ENCODE measurements around the gene TVP23C.

TVP23C gene

DNA sequence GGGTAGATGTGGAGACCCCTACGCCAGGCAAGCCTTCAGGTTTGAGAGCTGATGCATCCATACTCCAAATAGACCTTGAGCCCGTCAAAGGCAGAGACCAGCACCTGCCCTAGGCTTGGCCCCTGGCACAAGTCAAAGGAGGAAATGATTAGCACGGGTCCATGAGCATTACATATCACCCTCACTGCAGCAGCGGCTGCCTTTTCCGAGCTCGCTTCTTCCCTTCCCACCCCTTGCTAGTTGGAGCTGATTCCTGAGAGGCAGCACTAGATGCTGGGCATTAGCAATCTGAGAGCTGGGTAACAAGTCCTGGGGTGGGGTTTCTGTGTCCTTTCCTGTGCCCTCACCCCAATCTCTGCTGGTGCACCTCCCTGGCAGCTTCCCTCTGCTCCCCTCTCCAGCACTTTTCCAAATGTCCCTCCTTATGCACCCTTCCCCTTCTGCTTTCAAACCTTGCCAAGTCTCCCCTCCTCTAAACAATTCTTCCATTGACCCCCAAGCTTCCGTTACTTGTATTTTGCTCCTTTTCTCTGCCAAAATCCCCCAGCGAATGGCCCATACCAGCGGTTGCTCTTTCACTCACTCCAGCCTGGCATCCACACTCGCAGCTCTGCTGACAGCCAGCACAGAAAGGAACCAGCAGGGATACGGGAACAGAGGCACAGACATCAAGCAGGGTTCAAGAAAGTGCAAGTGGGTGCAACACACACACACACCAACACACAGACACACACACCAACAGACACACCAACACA lies 98.9 kb downstream of the TVP23C start:
- peak in 1 of 14 donors; percentile 43 for DNase-seq

- DNase-seq, result peak in 6 of 14 donors; percentile 6 to 37 (median 23)
These were observed 100.1 kb downstream of the TVP23C start for GRCh38 chr17:15462976-15463772.

- peak in 8 of 14 donors; percentile 53 to 80 (median 70) for DNase-seq
These were observed 105.6 kb downstream of the TVP23C start for GRCh38 chr17:15457723-15458094.

DNA sequence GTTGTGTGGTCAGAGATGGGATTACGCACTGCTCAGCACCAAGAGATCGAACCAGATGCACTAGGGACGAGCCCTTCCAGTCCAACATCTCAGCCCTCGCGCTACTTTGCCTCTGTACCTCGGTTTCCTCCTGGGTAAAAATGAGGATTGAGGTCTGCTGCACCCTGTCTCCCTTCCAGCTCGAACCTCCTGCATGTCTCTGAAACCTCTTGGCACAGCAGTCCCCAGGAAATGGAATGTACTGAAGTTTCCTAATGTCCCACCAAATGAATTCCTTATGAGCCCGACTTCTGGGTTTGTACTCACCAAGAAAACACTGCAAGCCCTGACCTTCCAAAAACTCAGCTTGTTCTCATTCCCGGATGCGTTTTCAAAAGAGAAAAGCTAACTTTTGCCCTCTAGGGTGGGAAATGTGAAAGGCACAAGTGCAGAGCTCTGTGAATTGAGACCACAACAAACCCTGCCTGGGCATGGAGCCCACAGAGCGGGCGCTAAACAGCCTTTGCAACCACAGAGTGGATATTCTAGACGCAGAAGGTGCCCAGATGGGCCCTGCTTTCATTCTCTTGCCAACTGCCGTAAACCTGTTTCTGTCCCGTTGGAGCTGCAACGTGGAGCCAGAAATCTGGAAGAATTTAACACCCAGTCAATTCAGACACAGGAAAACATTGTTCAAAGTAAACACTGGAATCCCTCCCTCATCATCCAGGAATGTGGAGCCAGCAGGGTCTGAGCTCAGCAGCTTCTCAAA lies 106.1 kb downstream of the TVP23C start:
- peak in 12 of 14 donors; percentile 51 to 88 (median 76) for DNase-seq

GRCh38 chr17:15456496-15456895 lies 106.8 kb downstream of the TVP23C start:
- no peak for DNase-seq

GRCh38 chr17:15454346-15454745 lies 108.9 kb downstream of the TVP23C start:
- DNase-seq, result no peak

DNA sequence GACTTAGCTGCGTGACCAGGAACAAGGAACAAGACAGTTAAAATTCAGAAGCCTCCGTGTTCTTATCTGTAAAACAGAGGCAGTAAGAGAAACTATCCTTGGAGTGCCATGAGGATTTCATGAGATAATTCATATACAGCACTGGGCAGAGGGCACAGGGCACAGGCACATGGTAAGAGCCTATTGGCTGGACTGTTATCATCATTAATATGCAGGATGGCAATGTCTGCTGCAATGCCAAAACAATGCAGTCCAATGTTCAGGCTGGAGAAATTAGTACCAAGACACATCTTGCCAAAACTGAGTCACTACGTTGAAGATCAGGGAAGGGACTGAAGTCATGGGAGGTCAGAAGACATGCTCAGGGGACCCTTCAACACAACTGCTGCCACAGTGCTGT lies 109.5 kb downstream of the TVP23C start:
- DNase-seq, result peak in 9 of 14 donors; percentile 2 to 54 (median 30)

GRCh38 chr17:15453246-15453645 lies 110.0 kb downstream of the TVP23C start:
- peak in 1 of 14 donors; percentile 12 for DNase-seq

DNA sequence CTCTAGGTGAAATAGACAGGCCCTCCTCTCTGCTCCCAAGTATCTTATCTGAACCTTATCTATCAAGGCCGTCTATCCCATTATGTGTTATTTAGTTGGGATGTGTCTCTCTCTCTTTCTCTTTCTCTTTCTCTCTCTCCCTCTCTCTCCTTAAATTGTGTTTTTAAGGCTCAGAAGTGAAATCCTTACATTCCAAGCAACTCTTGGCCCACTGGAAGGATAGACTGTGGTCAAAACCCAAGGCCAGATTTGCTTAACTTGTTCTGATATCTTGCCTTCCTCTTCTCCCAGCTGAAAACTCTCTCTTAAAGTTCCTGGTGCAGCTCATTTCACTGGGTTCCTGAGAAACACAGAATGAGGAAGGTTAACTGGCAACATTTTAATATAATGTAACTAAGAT lies 110.5 kb downstream of the TVP23C start:
- no peak for DNase-seq

Data from C1 segment of cervical spinal cord (tissue), 14 donors.